Neural cell (in vitro differentiated cells): ENCODE results near the gene TFCP2. TPM values are rescaled to one million over a fixed set of nuclear protein-coding genes. Genes with fewer than 3 reads are reported as not detected.

Source experiments
- H2AFZ ChIP-seq: fragments of 200-600, 300-800 bp; sonication (generic), shearing (Covaris generic); 2 replicates; pipeline ENCODE4 v1.6.0; 2014; ENCODE audit warnings: low read depth, mild to moderate bottlenecking, antibody characterized with exemption, low read length, moderate library complexity
- H3F3A ChIP-seq: fragments of 200-600 bp; shearing (Covaris generic); 2 replicates; pipeline ENCODE4 v1.6.1; 2016; ENCODE audit warnings: mild to moderate bottlenecking, moderate library complexity, mixed read lengths, antibody characterized with exemption, low read length; ENCODE audit not compliant: insufficient read depth, poor library complexity, severe bottlenecking
- H3K27ac ChIP-seq: fragments of 200-600, 300-800 bp; sonication (generic), shearing (Covaris generic); 2 replicates; pipeline ENCODE4 v1.5.1; 2014; ENCODE audit warnings: mild to moderate bottlenecking, low read length, moderate library complexity
- H3K27me3 ChIP-seq: fragments of 300-800, 200-600 bp; sonication (generic), shearing (Covaris generic); 2 replicates; pipeline ENCODE4 v1.6.0; 2014; ENCODE audit warnings: mild to moderate bottlenecking, low read depth, low read length, moderate library complexity; ENCODE audit not compliant: insufficient read depth
- H3K36me3 ChIP-seq: fragments of 300-800, 200-600 bp; sonication (generic), shearing (Covaris generic); 2 replicates; pipeline ENCODE4 v1.5.1; 2014; ENCODE audit warnings: mild to moderate bottlenecking, antibody characterized with exemption, low read length, moderate library complexity; ENCODE audit not compliant: insufficient read depth
- H3K4me2 ChIP-seq: fragments of 300-800, 200-600 bp; sonication (generic), shearing (Covaris generic); 2 replicates; pipeline ENCODE4 v1.6.0; 2014; ENCODE audit warnings: mild to moderate bottlenecking, low read length
- H3K4me3 ChIP-seq: fragments of 300-800, 200-600 bp; sonication (generic), shearing (Covaris generic); 2 replicates; pipeline ENCODE4 v1.5.1; 2014; ENCODE audit warnings: mild to moderate bottlenecking, low read length, moderate library complexity
- H3K79me2 ChIP-seq: fragments of 200-600 bp; shearing (Covaris generic); replicated peaks from 2 replicates; pipeline ENCODE4 v1.6.0; 2014; ENCODE audit warnings: mild to moderate bottlenecking, low read length, moderate library complexity; ENCODE audit not compliant: insufficient read depth
- H3K9ac ChIP-seq: fragments of 300-800, 200-600 bp; sonication (generic), shearing (Covaris generic); 2 replicates; pipeline ENCODE4 v1.6.1; 2016; ENCODE audit warnings: mild to moderate bottlenecking, low read length, mixed read lengths
- H3K9me2 ChIP-seq: fragments of 200-600 bp; shearing (Covaris generic); 2 replicates; pipeline ENCODE4 v1.6.1; 2016; ENCODE audit warnings: mild to moderate bottlenecking, low read length, mixed read lengths; ENCODE audit not compliant: insufficient read depth
- H3K9me3 ChIP-seq: fragments of 200-600, 300-800 bp; sonication (generic), shearing (Covaris generic); 2 replicates; pipeline ENCODE4 v1.6.1; 2016; ENCODE audit warnings: mild to moderate bottlenecking, mixed run types, low read length, moderate library complexity, mixed read lengths
- H4K20me1 ChIP-seq: fragments of 200-600 bp; shearing (Covaris generic); 2 replicates; pipeline ENCODE4 v1.6.1; 2016; ENCODE audit warnings: mild to moderate bottlenecking, mixed run types; ENCODE audit not compliant: insufficient read depth
- CTCF ChIP-seq: fragments of 450-650 bp; IDR thresholded peaks from 2 replicates; pipeline ENCODE4 v1.5.1; 2014; ENCODE audit warnings: antibody characterized with exemption, mild to moderate bottlenecking, moderate library complexity; ENCODE audit not compliant: poor library complexity, severe bottlenecking
- EZH2 ChIP-seq: fragments of 200-600, 300-800 bp; shearing (Covaris generic), sonication (generic); IDR thresholded peaks from 2 replicates; pipeline ENCODE4 v1.6.1; 2014; ENCODE audit warnings: antibody characterized with exemption, low read length, borderline replicate concordance, mild to moderate bottlenecking; ENCODE audit not compliant: insufficient read depth, poor library complexity, severe bottlenecking
- POLR2AphosphoS5 ChIP-seq: IDR thresholded peaks from 2 replicates; pipeline ENCODE4 v1.6.1; 2012
- REST ChIP-seq: IDR thresholded peaks from 2 replicates; pipeline ENCODE4 v1.6.1; 2012; ENCODE audit warnings: borderline replicate concordance
- TAF1 ChIP-seq: IDR thresholded peaks from 2 replicates; pipeline ENCODE4 v1.6.1; 2012; ENCODE audit warnings: low read depth
- polyA plus RNA-seq: library from polyadenylated mRNA; depleted of rRNA; stranded (reverse); fragments of >200 nt; gene quantifications from 2 replicates; pipeline ENCODE4 v1.2.3, GENCODE V29; 2014

Gene TFCP2
- polyA plus RNA-seq, 1 donor from 2014 or later: 28.6 TPM

DNA sequence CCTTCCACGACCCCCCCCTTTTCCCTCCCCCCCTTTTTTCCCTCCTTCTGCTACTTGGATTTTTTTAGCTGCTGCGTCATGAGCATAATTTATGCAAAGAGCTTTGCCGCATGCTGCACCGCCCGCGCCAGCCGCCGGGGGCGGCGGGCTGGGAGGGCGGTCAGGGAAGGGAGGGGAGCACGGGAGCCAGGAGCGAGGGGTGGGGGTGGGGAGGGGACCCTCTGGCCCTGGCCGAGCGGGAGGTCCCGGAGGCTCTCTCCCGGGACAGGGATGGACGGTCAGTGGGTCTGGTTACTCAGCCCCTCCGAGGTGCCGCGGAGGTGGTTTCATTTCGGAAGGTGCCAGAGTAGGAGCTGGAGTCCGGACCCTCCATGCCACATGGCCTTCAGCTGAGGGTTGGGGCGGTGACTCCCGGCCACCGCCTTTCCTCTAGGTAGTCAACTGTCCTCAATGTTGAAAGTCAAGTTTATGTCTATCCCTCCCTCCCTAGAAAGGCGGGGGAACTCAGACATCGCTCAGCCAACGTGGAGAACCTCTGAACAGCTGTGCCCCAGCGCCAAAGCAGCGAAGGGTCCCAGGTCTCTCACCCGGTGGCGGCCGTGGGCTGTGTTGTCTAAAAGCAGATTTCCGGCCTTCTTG, 45.2 kb upstream of the TFCP2 start, which contains the start of gene POU6F1:
TSS of gene POU6F1 (minus strand) at position 95 of the 639 bp plus-strand sequence. CDS start 11,226 bp downstream, outside the sequence.
- Histone ChIP-seq H3F3A (no peaks in the 10 kb centered on the region), H4K20me1 (no peaks in the 10 kb centered on the region), H3K27me3 (no peaks in the 10 kb centered on the region), H3K36me3 (no peaks in the 10 kb centered on the region), H3K79me2 (peaks cover 19% of the 10 kb centered on the region), H3K9ac (peak within 1 kb of the TSS; percentile 88), H3K9me2 (no peaks in the 10 kb centered on the region), H3K9me3 (no peaks in the 10 kb centered on the region), H3K4me2 (peak within 1 kb of the TSS; percentile 90), H3K4me3 (peak within 1 kb of the TSS; percentile 86), H2AFZ (peak within 1 kb of the TSS; percentile 83), H3K27ac (peak within 1 kb of the TSS; percentile 68)
- TF ChIP-seq CTCF: peak; percentile 57
- TF ChIP-seq EZH2: no peak

DNA sequence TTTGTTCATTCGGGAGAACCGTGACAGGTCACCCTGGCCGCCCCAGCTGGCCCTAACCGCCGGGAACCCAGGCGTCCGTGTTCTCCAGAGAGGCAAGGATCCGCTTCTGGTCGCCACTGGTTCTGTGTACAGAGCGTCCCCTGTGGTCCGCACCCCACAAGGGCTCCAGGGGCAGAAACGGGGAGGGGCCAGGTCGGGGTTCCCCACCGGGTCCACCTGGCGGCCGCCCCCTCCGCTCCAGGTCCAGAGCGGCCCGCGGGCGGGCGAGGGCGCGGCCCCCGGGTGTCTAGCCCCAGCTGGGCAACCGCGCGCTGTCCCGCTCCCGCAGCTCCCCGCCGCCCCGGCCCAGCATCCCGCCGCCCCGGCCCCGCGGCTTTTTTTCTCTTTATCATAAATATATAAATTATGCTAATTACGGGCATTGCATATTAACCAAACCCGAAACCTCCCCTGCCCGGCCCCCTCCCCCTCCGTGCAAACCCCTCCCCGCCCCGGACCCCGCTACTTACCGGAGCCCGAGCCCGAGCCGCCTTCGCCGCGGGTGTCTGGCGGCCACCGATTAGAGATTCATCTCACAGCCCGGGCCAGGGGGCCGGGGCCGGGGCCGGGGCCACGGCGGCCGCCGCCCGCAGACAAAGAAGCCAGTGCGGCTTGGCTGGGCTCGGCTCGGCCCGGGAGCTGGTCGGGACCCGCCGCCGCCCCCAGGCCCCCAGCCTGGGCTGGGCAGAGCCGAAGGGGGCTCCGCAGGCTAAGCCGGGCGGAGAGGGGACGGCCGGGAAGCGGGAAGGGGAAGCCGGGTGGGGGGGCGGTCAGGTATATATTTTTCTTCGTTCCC, 44.4 kb upstream of the TFCP2 start:
- peak overlapping the region; percentile 10 for H2AFZ ChIP-seq
- no peaks in the 10 kb centered on the region for H3K9me3 ChIP-seq
- peaks cover 19% of the 10 kb centered on the region for H3K79me2 ChIP-seq
- TF ChIP-seq REST: peak; percentile 26
- TF ChIP-seq CTCF: peak; percentile 42
- peak; percentile 10 for TF ChIP-seq POLR2AphosphoS5
- no peak for TF ChIP-seq TAF1
- H3K36me3 ChIP-seq: no peaks in the 10 kb centered on the region
- H3K27ac ChIP-seq: peak overlapping the region; percentile 68
- no peaks in the 10 kb centered on the region for H3F3A ChIP-seq
- H3K4me2 ChIP-seq: peak overlapping the region; percentile 90
- H3K9me2 ChIP-seq: no peaks in the 10 kb centered on the region
- no peaks in the 10 kb centered on the region for H3K27me3 ChIP-seq
- peak overlapping the region; percentile 86 for H3K4me3 ChIP-seq
- no peaks in the 10 kb centered on the region for H4K20me1 ChIP-seq
- peak overlapping the region; percentile 88 for H3K9ac ChIP-seq
